Measurements from ENCODE around the gene LYG1. TPM values are rescaled to one million over a fixed set of nuclear protein-coding genes. Genes with fewer than 3 reads are reported as not detected.

LYG1 gene
- total and polyA plus RNA-seq, 9 of the 15 experiments (the other 6 are each of a cell fraction or from before 2014, with no cell fraction given) = 0.64 to 2.6 (median 1.2) TPM

- TF ChIP-seq TRIM25 (IDR thresholded peaks at IDR 0.05; ENCODE audit: borderline replicate concordance) (0 out of 2 replicates have a peak, but pooled peaks have one; percentile 54), GATA2 (CRISPR knock-in tag; IDR thresholded peaks at IDR 0.05) (no peak), ZNF384 (IDR thresholded peaks at IDR 0.05; ENCODE audit: low read depth, low read length) (no peak), YBX1 (IDR thresholded peaks at IDR 0.05) (no peak), NR4A1 (CRISPR knock-in tag; IDR thresholded peaks at IDR 0.05) (no peak), NR4A1 (tag; IDR thresholded peaks at IDR 0.05) (no peak), FOXA3 (CRISPR knock-in tag; conservative IDR thresholded peaks at IDR 0.05 in 1 of 2, IDR thresholded peaks at IDR 0.05 in 1 of 2) (peak in 1 of 2 experiments; percentile 62; a peak in 1 of 4 replicates), GATAD2A (IDR thresholded peaks at IDR 0.05) (no peak), MXI1 (IDR thresholded peaks at IDR 0.05; ENCODE audit: low read depth, low read length) (no peak), COPS2 (conservative IDR thresholded peaks at IDR 0.05) (no peak), ZKSCAN1 (IDR thresholded peaks at IDR 0.05; ENCODE audit: low read depth, low read length) (no peak), HSF4 (CRISPR knock-in tag; IDR thresholded peaks at IDR 0.05; ENCODE audit: borderline replicate concordance) (no peak), HIVEP1 (CRISPR knock-in tag; IDR thresholded peaks at IDR 0.05) (no peak)
- TF ChIP-seq, protein P1, sequence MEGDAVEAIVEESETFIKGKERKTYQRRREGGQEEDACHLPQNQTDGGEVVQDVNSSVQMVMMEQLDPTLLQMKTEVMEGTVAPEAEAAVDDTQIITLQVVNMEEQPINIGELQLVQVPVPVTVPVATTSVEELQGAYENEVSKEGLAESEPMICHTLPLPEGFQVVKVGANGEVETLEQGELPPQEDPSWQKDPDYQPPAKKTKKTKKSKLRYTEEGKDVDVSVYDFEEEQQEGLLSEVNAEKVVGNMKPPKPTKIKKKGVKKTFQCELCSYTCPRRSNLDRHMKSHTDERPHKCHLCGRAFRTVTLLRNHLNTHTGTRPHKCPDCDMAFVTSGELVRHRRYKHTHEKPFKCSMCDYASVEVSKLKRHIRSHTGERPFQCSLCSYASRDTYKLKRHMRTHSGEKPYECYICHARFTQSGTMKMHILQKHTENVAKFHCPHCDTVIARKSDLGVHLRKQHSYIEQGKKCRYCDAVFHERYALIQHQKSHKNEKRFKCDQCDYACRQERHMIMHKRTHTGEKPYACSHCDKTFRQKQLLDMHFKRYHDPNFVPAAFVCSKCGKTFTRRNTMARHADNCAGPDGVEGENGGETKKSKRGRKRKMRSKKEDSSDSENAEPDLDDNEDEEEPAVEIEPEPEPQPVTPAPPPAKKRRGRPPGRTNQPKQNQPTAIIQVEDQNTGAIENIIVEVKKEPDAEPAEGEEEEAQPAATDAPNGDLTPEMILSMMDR (IDR thresholded peaks at IDR 0.05 in 2 of 3, conservative IDR thresholded peaks at IDR 0.05 in 1 of 3; ENCODE audit: insufficient read depth in 2 of 3, low read depth in 1 of 3, low read length in 3 of 3) = no peak
- TF ChIP-seq, protein P2, sequence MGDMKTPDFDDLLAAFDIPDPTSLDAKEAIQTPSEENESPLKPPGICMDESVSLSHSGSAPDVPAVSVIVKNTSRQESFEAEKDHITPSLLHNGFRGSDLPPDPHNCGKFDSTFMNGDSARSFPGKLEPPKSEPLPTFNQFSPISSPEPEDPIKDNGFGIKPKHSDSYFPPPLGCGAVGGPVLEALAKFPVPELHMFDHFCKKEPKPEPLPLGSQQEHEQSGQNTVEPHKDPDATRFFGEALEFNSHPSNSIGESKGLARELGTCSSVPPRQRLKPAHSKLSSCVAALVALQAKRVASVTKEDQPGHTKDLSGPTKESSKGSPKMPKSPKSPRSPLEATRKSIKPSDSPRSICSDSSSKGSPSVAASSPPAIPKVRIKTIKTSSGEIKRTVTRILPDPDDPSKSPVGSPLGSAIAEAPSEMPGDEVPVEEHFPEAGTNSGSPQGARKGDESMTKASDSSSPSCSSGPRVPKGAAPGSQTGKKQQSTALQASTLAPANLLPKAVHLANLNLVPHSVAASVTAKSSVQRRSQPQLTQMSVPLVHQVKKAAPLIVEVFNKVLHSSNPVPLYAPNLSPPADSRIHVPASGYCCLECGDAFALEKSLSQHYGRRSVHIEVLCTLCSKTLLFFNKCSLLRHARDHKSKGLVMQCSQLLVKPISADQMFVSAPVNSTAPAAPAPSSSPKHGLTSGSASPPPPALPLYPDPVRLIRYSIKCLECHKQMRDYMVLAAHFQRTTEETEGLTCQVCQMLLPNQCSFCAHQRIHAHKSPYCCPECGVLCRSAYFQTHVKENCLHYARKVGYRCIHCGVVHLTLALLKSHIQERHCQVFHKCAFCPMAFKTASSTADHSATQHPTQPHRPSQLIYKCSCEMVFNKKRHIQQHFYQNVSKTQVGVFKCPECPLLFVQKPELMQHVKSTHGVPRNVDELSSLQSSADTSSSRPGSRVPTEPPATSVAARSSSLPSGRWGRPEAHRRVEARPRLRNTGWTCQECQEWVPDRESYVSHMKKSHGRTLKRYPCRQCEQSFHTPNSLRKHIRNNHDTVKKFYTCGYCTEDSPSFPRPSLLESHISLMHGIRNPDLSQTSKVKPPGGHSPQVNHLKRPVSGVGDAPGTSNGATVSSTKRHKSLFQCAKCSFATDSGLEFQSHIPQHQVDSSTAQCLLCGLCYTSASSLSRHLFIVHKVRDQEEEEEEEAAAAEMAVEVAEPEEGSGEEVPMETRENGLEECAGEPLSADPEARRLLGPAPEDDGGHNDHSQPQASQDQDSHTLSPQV (IDR thresholded peaks at IDR 0.05) = 0 out of 2 replicates have a peak, but pooled peaks have one; percentile 10
- TF ChIP-seq, protein P3, sequence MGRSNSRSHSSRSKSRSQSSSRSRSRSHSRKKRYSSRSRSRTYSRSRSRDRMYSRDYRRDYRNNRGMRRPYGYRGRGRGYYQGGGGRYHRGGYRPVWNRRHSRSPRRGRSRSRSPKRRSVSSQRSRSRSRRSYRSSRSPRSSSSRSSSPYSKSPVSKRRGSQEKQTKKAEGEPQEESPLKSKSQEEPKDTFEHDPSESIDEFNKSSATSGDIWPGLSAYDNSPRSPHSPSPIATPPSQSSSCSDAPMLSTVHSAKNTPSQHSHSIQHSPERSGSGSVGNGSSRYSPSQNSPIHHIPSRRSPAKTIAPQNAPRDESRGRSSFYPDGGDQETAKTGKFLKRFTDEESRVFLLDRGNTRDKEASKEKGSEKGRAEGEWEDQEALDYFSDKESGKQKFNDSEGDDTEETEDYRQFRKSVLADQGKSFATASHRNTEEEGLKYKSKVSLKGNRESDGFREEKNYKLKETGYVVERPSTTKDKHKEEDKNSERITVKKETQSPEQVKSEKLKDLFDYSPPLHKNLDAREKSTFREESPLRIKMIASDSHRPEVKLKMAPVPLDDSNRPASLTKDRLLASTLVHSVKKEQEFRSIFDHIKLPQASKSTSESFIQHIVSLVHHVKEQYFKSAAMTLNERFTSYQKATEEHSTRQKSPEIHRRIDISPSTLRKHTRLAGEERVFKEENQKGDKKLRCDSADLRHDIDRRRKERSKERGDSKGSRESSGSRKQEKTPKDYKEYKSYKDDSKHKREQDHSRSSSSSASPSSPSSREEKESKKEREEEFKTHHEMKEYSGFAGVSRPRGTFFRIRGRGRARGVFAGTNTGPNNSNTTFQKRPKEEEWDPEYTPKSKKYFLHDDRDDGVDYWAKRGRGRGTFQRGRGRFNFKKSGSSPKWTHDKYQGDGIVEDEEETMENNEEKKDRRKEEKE (IDR thresholded peaks at IDR 0.05; ENCODE audit: borderline replicate concordance in 1 of 2, control insufficient read depth in 1 of 2, low read depth in 2 of 2, low read length in 1 of 2) = no peak
These were observed 35.8 kb upstream of the LYG1 start (continued) for GRCh38 chr2:99336804-99337112.
